ENCODE results near the gene RAB37.

DNA sequence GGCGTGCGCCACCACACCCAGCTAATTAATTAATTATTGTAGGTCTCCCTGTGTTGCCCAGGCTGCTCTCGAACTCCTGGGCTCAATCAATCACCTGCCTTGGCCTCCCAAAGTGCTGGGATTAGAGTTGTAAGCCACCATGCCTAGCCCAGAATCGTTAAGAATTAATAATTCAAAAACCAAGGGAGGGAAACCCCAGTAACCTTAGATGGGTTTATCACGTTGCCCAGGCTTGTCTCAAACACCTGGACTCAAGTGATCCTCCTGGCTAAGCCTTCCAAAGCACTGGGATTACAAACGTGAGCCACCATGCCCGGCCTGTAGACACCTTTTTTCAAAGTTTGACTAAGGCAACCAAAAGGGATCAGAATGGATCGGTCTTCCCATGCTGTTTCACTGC is 45.9 kb upstream of the RAB37 start:
- TF ChIP-seq, protein P1, sequence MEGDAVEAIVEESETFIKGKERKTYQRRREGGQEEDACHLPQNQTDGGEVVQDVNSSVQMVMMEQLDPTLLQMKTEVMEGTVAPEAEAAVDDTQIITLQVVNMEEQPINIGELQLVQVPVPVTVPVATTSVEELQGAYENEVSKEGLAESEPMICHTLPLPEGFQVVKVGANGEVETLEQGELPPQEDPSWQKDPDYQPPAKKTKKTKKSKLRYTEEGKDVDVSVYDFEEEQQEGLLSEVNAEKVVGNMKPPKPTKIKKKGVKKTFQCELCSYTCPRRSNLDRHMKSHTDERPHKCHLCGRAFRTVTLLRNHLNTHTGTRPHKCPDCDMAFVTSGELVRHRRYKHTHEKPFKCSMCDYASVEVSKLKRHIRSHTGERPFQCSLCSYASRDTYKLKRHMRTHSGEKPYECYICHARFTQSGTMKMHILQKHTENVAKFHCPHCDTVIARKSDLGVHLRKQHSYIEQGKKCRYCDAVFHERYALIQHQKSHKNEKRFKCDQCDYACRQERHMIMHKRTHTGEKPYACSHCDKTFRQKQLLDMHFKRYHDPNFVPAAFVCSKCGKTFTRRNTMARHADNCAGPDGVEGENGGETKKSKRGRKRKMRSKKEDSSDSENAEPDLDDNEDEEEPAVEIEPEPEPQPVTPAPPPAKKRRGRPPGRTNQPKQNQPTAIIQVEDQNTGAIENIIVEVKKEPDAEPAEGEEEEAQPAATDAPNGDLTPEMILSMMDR (IDR thresholded peaks at IDR 0.05 in 4 of 5, conservative IDR thresholded peaks at IDR 0.05 in 1 of 5): no peak
- TF ChIP-seq POLR2A (IDR thresholded peaks at IDR 0.05): no peak

Measured in gastrocnemius medialis (tissue), 4 donors.